GM10847 (cell line): ENCODE measurements around the gene AP1S2.

Experiments used
- POLR2A ChIP-seq: IDR thresholded peaks from 2 replicates; pipeline ENCODE4 v1.6.1; 2011; ENCODE audit not compliant: insufficient read length; ENCODE audit errors: extremely low read depth

Gene AP1S2

GRCh38 chrX:15858051-15858450, 3.4 kb upstream of the AP1S2 start:
- no peak for TF ChIP-seq POLR2A

DNA sequence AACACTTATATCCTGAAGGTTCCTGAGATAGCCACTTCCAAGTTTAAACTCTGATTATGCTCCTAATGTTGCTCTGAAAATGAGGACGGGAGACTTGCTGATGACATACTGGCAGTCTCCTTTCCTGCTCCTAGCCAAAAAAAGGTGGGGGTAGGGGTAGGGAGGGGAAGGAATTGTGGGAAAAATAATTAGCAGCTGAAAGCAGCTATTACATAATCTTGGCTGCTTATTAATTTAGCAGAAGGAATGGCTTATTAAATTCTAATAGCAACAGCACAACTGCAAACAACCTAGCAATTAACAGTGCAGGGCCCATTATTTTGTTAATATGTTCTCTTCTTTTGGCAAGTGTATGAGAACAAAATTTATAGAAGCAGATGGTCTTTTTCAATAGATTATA, 2.0 kb upstream of the AP1S2 start:
- no peak for TF ChIP-seq POLR2A

GRCh38 chrX:15856222-15856587, 1.6 kb upstream of the AP1S2 start:
- no peak for TF ChIP-seq POLR2A

- TF ChIP-seq POLR2A: no peak
Observed at GRCh38 chrX:15855568-15856221, 1.1 kb upstream of the AP1S2 start.

DNA sequence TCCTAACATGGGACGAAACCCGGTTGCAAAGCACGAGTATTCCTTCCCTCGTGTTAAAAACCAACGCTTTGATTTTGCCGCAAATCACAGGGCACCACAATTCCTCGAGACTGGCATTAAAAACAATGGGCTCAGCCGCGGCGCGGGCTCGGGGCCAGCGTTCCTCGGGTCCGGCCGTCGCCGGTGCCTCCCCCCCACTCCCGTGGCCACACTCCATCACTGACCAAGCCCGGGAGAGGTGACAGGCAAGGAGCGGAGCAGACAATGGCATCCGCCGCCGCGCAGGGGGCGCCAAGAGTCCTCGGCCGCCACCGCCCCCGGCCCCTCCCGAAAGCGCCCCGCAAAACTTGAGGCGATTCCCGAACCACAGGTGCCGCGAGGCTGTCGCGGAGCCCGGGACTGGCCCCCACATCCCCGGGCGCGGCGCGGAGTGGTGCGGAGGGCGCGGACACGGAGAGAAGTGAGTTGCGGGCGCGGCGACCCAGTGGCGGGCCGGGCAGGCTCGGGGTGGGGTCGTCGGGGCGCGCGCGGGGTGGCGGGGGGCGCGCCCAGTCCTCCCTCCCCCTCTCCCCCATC, 445 bp downstream of the AP1S2 start:
- no peak for TF ChIP-seq POLR2A

DNA sequence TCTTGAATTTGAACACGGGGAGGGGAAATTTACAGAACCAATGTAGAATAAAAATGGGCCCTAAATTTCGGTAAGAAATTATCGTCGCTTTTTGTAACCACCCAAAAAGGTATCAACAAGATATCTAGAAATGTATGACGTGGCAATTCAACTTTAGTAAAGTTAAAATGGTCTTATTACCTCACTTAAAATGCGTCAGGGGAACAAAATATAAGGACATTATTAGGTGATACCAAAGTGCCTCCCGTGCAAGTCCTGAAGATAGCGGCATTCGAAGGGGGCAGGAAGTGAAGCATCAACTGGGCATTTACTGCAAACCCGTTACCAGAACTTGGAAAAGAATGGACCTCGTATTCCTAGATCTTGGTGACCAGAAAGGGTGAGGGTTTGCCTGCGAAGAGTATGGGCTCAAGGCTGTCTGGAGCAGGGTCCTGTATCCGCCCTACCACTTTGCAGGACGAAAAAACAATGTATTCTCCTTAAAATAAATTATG, 980 bp downstream of the AP1S2 start:
- no peak for TF ChIP-seq POLR2A

DNA sequence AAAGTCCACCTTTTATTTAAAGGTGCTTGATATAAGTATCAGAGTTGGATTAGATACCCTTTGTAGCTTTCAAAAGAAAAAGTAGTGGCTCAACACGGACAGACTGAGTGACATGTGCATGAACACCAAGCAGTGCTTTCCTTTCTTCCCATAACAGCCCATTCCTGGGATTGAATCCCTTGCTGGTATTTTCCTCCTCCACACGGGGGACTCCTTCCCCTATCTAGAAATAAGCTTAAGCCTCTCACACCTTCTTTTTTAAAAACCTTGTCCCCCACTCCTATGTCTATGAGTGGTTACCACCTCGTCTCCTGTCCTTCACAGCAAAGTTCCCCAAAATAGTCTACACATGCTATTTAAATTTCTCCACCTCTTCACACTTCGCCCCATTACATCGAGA, 5.1 kb downstream of the AP1S2 start:
- TF ChIP-seq POLR2A: no peak

DNA sequence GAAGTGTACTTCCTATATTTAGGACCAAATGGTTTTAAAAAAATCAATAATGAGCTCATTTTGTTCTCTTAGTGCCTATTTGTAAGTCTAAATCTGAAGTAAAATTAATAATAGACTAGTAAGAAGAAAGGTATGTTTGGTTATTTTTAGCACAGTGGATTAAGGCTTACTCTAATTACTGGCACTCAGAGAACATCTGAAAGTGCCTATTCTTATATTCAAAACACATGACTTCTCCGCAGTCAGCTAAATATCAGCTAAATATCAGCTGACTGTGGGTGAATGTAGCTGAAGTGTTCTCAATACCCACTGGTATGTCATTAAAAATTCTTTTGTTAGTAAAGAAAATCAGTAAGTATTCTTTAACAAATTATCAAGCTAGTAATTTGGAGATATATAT, 6.0 kb downstream of the AP1S2 start:
- TF ChIP-seq POLR2A: no peak

- TF ChIP-seq POLR2A: no peak
Observed at GRCh38 chrX:15843960-15844359, 10.7 kb downstream of the AP1S2 start.

GRCh38 chrX:15841853-15842516, 12.6 kb downstream of the AP1S2 start:
- no peak for TF ChIP-seq POLR2A

- no peak for TF ChIP-seq POLR2A
Observed at GRCh38 chrX:15838017-15838416, 16.6 kb downstream of the AP1S2 start.

DNA sequence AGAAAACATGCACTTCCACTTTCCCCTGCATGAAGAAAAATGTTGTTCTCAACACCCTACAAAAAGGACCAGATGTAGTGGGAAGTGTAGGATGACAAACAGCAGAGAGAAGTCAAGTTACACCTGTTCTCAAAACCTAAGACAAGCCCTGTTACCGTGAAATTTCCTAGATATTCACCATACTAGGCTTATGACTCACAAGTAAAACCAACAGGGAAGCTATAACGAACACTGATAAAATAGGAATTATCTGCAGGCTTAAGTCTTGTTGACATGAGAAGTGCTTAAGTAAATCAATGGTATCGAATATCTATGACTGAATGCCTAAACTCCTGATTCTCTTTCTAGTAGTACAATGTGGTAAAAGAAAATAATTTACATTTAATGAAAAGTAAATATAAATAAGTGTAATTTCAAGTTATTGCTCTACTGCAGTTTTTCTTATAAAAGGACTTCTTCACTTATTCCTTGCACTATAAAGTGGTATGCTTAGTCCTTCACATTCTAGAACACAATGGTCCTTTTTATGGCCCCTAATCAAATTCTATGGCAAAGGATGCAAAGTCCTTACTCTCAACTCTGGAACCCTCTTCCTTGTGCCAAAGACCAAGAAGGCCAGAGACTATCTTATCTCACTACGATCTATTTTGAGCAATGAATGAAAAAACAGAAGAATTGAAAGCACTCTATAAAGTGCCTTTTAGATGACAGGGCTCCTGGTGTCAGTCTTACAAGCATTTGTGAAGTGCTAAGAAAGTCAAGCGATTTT, 19.6 kb downstream of the AP1S2 start:
- no peak for TF ChIP-seq POLR2A

- no peak for TF ChIP-seq POLR2A
Observed at GRCh38 chrX:15834053-15834452, 20.6 kb downstream of the AP1S2 start.

DNA sequence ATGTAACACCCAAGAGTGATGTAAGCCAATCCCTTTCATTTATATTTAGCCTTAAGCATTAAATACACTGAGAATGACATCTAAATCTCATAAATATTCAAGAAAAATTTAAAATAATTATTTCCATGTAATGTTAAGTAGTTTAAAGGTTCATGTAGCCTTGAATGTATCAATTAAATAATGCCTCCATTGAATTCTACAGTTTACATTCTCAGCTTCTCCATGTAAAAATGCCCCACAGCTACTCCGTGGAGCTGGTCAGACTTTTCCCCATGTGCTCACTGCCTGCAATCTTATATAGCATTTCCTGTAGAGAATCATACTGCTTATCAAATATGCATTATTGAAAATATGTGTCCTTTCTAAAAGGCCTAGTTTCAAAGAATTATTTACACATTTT, 25.4 kb downstream of the AP1S2 start:
- TF ChIP-seq POLR2A: no peak

GRCh38 chrX:15825936-15826335, 28.7 kb downstream of the AP1S2 start:
- no peak for TF ChIP-seq POLR2A

DNA sequence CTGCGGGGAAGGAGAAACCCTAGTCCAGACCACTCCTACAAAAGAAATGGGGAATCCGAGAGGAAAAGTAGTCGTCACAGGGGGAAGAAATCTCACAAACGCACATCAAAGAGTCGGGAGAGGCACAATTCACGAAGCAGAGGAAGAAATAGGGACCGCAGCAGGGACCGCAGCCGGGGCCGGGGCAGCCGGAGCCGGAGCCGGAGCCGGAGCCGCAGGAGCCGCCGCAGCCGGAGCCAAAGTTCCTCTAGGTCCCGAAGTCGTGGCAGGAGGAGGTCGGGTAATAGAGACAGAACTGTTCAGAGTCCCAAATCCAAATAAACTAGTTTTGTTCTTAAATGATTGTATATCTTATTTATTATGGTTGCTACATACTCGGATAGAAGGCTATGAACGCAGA, 31.7 kb downstream of the AP1S2 start:
- no peak for TF ChIP-seq POLR2A
